Ascending aorta (tissue), 2 donors: Measurements from ENCODE around the gene MRPL48. TPM values are rescaled to one million over a fixed set of nuclear protein-coding genes. Genes with fewer than 3 reads are reported as not detected.

ENCODE experiments used
- DNase-seq, 2 donors: peaks; one replicate each; pipeline ENCODE4 v3.0.0-alpha.2; 2019; ENCODE audit warnings: low spot score in 2 of 2
- H3K27ac ChIP-seq, 2 donors: fragments of 200-600 bp; sonication (generic); one replicate each; pipeline ENCODE4 v1.5.1; 2016 to 2017; ENCODE audit warnings: mild to moderate bottlenecking in 1 of 2
- H3K27me3 ChIP-seq: fragments of 200-600 bp; sonication (generic); one replicate; pipeline ENCODE4 v1.5.1; 2017
- H3K36me3 ChIP-seq, 2 donors: fragments of 200-600 bp; sonication (generic); one replicate each; pipeline ENCODE4 v1.5.1; 2016
- H3K4me1 ChIP-seq, 2 donors: fragments of 200-600 bp; sonication (generic); one replicate each; pipeline ENCODE4 v1.5.1; 2016 to 2017; ENCODE audit warnings: mild to moderate bottlenecking in 1 of 2
- H3K4me3 ChIP-seq, 2 donors: fragments of 200-600 bp; sonication (generic); one replicate each; pipeline ENCODE4 v1.5.1; 2016 to 2017; ENCODE audit warnings: mild to moderate bottlenecking in 1 of 2
- H3K9me3 ChIP-seq, 2 donors: fragments of 200-600 bp; sonication (generic); one replicate each; pipeline ENCODE4 v1.5.1; 2016
- intact Hi-C: fragments of 100-400 bp; cut with DNase I; formaldehyde crosslinking; loops from one replicate; pipeline ENCODE4 v1.15.1; 2023
- total RNA-seq: library from RNA; depleted of rRNA; stranded (reverse); fragments of >200 nt; gene quantifications from one replicate; pipeline ENCODE4 v1.1.0, GENCODE V29; 2016
- TF ChIP-seq, protein P1 (sequence below), 3 experiments: fragments of 200-600 bp in 2 of 3; fragments of 450-650 bp in 1 of 3; sonication (generic) in 2 of 3; IDR thresholded peaks; one replicate each; pipeline ENCODE4 v1.5.1; 2016 to 2019; ENCODE audit warnings: antibody characterized with exemption in 3 of 3, mild to moderate bottlenecking in 1 of 3, moderate library complexity in 1 of 3

MRPL48 gene
- total RNA-seq, 1 donor from 2014 or later, result not detected

DNA sequence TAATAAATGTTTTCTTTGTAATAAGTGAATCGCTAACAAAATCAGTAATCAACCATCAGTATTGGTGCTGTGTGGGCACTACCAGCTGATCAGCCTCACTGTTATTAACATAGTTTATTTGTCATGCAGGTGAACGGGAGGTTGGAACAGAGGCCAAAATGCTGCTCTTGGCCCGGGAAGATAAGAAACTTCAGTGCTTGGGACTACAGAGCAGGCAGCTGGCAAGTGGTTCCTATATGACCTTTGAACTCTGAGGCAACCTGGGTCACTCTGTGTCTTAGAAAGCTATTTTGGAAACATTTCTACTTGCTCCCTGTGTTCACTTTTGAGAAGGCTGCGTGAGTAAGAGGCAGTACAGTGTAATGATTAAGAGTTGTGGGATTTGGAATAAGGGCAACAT, 126.6 kb downstream of the MRPL48 start:
- TF ChIP-seq, protein P1, sequence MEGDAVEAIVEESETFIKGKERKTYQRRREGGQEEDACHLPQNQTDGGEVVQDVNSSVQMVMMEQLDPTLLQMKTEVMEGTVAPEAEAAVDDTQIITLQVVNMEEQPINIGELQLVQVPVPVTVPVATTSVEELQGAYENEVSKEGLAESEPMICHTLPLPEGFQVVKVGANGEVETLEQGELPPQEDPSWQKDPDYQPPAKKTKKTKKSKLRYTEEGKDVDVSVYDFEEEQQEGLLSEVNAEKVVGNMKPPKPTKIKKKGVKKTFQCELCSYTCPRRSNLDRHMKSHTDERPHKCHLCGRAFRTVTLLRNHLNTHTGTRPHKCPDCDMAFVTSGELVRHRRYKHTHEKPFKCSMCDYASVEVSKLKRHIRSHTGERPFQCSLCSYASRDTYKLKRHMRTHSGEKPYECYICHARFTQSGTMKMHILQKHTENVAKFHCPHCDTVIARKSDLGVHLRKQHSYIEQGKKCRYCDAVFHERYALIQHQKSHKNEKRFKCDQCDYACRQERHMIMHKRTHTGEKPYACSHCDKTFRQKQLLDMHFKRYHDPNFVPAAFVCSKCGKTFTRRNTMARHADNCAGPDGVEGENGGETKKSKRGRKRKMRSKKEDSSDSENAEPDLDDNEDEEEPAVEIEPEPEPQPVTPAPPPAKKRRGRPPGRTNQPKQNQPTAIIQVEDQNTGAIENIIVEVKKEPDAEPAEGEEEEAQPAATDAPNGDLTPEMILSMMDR (IDR thresholded peaks at IDR 0.05), result no peak
- Histone ChIP-seq H3K4me1 (no peaks in the 10 kb centered on the region), H3K27ac (no peak overlapping the region), H3K27me3 (no peaks in the 10 kb centered on the region), H3K9me3 (no peaks in the 10 kb centered on the region), H3K4me3 (no peak overlapping the region), H3K36me3 (peaks cover 51 to 92% of the 10 kb centered on the region in 2 donors)
- DNase-seq, result no peak
- intact Hi-C loops, result no loop called here

Other genes starting within 250 kb of the MRPL48 start
- 44.1 TPM for gene FAM168A, start 189.8 kb upstream of the MRPL48 start, total RNA-seq
- gene PLEKHB1, start 141.3 kb upstream of the MRPL48 start, total RNA-seq, result 3.5 TPM
- gene RAB6A, start 26.8 kb upstream of the MRPL48 start, total RNA-seq, result 86.3 TPM
- gene COA4, start 89.0 kb downstream of the MRPL48 start, total RNA-seq, result 92.7 TPM
- 36.3 TPM for gene PAAF1, start 89.1 kb downstream of the MRPL48 start, total RNA-seq
- gene DNAJB13, start 163.2 kb downstream of the MRPL48 start, total RNA-seq, result not detected
- 2.7 TPM for gene UCP2, start 195.0 kb downstream of the MRPL48 start, total RNA-seq
- gene UCP3, start 221.2 kb downstream of the MRPL48 start, total RNA-seq, result not detected